DND-41 (cell line): ENCODE data around the gene CYP4F3.

Experiments
- ATAC-seq: fragments of 200-7000 bp; cut with Tn5 transposase; 3 replicates; pipeline ENCODE4 v1.9.1; 2021; ENCODE audit warnings: low read depth; ENCODE audit not compliant: insufficient read depth
- DNase-seq: peaks from one replicate; pipeline ENCODE4 v3.0.0-alpha.2; 2020
- H2AFZ ChIP-seq: 2 replicates; pipeline ENCODE4 v1.6.0; 2012; ENCODE audit warnings: low read depth, low read length
- H3K27ac ChIP-seq: 2 replicates; pipeline ENCODE4 v1.5.1; 2012; ENCODE audit warnings: low read length, inconsistent platforms
- H3K27me3 ChIP-seq: fragments of 200-600 bp; sonication (generic); 2 replicates; pipeline ENCODE4 v1.6.0; 2012; ENCODE audit warnings: low read length, mild to moderate bottlenecking, inconsistent platforms; ENCODE audit not compliant: insufficient read depth, poor library complexity
- H3K36me3 ChIP-seq: 2 replicates; pipeline ENCODE4 v1.5.1; 2012; ENCODE audit warnings: low read length, inconsistent platforms; ENCODE audit not compliant: insufficient read depth
- H3K4me1 ChIP-seq: 2 replicates; pipeline ENCODE4 v1.5.1; 2012; ENCODE audit warnings: mild to moderate bottlenecking, low read length; ENCODE audit not compliant: insufficient read depth
- H3K4me2 ChIP-seq: 2 replicates; pipeline ENCODE4 v1.6.0; 2012; ENCODE audit warnings: mild to moderate bottlenecking, moderate library complexity, low read length, inconsistent platforms; ENCODE audit not compliant: insufficient read depth
- H3K4me3 ChIP-seq, 2 experiments: fragments of 200-600 bp in 1 of 2; shearing (Covaris generic) in 1 of 2; 2 replicates each; pipeline ENCODE4 v1.5.1; 2012 to 2016; ENCODE audit warnings: inconsistent platforms in 2 of 2, low read length in 2 of 2, mild to moderate bottlenecking in 2 of 2, low read depth in 1 of 2, moderate library complexity in 1 of 2
- H3K79me2 ChIP-seq: 2 replicates; pipeline ENCODE4 v1.6.0; 2012; ENCODE audit warnings: low read length, inconsistent platforms; ENCODE audit not compliant: insufficient read depth
- H3K9ac ChIP-seq: 2 replicates; pipeline ENCODE4 v1.6.0; 2012; ENCODE audit warnings: low read depth, mild to moderate bottlenecking, inconsistent platforms, low read length, moderate library complexity
- H3K9me3 ChIP-seq: 2 replicates; pipeline ENCODE4 v1.5.1; 2012; ENCODE audit warnings: low read length, moderate library complexity, mild to moderate bottlenecking, inconsistent platforms; ENCODE audit not compliant: insufficient read depth, severe bottlenecking
- H4K20me1 ChIP-seq: 2 replicates; pipeline ENCODE4 v1.6.0; 2012; ENCODE audit warnings: low read length; ENCODE audit not compliant: insufficient read depth
- EZH2 ChIP-seq: IDR thresholded peaks from 3 replicates; pipeline ENCODE4 v1.6.1; 2012; ENCODE audit warnings: borderline replicate concordance, low read depth, mild to moderate bottlenecking, moderate library complexity, low read length, inconsistent platforms; ENCODE audit not compliant: severe bottlenecking
- TF ChIP-seq, protein P1 (sequence below): IDR thresholded peaks from 2 replicates; pipeline ENCODE4 v1.5.1; 2012; ENCODE audit warnings: borderline replicate concordance, low read length, moderate library complexity, mild to moderate bottlenecking; ENCODE audit not compliant: poor library complexity, severe bottlenecking; ENCODE audit errors: extremely low read depth

Gene CYP4F3

DNA sequence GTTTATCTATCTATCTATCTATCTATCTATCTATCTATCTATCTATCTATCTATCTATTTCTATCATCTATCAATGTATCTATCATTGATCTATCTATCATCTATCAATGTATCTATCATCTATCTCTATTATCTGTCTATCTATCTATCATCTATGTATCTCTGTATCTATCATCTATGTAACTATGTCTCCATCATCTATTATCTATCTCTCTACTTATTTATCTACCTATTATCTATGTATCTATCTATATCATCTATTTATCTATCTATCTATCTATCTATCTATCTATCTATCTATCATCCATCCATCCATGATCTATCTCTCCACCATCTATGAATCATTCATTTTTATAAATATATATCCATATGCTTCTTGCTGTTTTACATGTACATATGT lies 15.8 kb downstream of the CYP4F3 start:
- Histone ChIP-seq H3K4me1 (no peaks in the 10 kb centered on the region), H2AFZ (no peak overlapping the region), H3K27me3 (no peaks in the 10 kb centered on the region), H4K20me1 (no peaks in the 10 kb centered on the region), H3K4me2 (no peak overlapping the region), H3K9me3 (no peaks in the 10 kb centered on the region), H3K36me3 (no peaks in the 10 kb centered on the region), H3K9ac (no peak overlapping the region), H3K27ac (no peak overlapping the region), H3K4me3 (no peak overlapping the region), H3K79me2 (no peaks in the 10 kb centered on the region)
- no peak for TF ChIP-seq EZH2
- TF ChIP-seq, protein P1, sequence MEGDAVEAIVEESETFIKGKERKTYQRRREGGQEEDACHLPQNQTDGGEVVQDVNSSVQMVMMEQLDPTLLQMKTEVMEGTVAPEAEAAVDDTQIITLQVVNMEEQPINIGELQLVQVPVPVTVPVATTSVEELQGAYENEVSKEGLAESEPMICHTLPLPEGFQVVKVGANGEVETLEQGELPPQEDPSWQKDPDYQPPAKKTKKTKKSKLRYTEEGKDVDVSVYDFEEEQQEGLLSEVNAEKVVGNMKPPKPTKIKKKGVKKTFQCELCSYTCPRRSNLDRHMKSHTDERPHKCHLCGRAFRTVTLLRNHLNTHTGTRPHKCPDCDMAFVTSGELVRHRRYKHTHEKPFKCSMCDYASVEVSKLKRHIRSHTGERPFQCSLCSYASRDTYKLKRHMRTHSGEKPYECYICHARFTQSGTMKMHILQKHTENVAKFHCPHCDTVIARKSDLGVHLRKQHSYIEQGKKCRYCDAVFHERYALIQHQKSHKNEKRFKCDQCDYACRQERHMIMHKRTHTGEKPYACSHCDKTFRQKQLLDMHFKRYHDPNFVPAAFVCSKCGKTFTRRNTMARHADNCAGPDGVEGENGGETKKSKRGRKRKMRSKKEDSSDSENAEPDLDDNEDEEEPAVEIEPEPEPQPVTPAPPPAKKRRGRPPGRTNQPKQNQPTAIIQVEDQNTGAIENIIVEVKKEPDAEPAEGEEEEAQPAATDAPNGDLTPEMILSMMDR = no peak
- DNase-seq (no peak), ATAC-seq (no peak)

DNA sequence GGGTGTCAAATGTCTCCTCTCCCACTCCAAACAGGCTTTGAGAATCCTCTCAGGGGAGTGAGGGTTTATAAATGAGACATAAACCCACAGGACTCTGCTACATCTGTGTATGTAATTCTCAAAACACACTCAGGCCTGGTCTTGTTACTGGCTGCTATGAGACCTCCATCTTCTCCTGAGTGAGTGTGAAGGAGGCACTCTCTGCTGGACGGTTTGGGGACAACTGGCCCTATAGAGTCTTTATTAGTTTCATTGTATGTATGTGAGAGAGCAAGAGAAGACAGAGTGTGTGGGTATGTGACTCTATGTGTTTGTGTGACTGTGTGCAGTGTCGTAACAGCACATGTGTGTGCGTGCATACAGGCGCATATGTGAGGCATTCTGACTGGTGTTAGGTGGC lies 22.6 kb downstream of the CYP4F3 start:
- no peak overlapping the region for H3K9ac ChIP-seq
- ATAC-seq (no peak), DNase-seq (no peak)
- no peak for TF ChIP-seq EZH2
- TF ChIP-seq, protein P1 = no peak
- H2AFZ ChIP-seq = no peak overlapping the region
- no peaks in the 10 kb centered on the region for H3K4me1 ChIP-seq
- H3K27me3 ChIP-seq = no peaks in the 10 kb centered on the region
- H3K27ac ChIP-seq = no peak overlapping the region
- H3K4me2 ChIP-seq = no peak overlapping the region
- H3K36me3 ChIP-seq = no peaks in the 10 kb centered on the region
- H3K79me2 ChIP-seq = no peaks in the 10 kb centered on the region
- H3K9me3 ChIP-seq = no peaks in the 10 kb centered on the region
- no peak overlapping the region for H3K4me3 ChIP-seq
- no peaks in the 10 kb centered on the region for H4K20me1 ChIP-seq

DNA sequence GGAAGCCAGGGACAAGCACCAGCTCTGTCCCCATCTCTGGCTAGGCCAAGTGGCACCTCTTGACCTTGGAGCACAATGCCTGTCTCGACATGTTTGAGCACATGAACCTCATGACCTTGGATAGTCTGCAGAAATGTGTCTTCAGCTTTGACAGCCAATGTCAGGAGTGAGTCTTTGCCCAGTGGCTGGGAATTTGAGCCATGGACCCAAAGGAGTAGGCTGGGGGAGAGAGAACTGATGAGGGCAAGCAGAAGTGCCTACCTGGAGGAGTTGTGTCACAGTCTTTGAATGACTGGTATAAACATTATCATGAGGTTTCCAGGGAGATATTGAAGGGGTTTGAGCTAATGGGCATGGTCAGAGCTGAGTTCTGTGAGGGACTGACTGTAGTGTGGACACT lies 25.5 kb downstream of the CYP4F3 start:
- ATAC-seq (no peak), DNase-seq (no peak)
- H3K36me3 ChIP-seq = no peaks in the 10 kb centered on the region
- H3K4me3 ChIP-seq = no peak overlapping the region
- H4K20me1 ChIP-seq = no peaks in the 10 kb centered on the region
- H3K9ac ChIP-seq = no peak overlapping the region
- H3K79me2 ChIP-seq = no peaks in the 10 kb centered on the region
- no peaks in the 10 kb centered on the region for H3K4me1 ChIP-seq
- H2AFZ ChIP-seq = no peak overlapping the region
- H3K9me3 ChIP-seq = no peaks in the 10 kb centered on the region
- no peak overlapping the region for H3K4me2 ChIP-seq
- no peak overlapping the region for H3K27ac ChIP-seq
- H3K27me3 ChIP-seq = no peaks in the 10 kb centered on the region
- TF ChIP-seq, protein P1 = no peak
- no peak for TF ChIP-seq EZH2

DNA sequence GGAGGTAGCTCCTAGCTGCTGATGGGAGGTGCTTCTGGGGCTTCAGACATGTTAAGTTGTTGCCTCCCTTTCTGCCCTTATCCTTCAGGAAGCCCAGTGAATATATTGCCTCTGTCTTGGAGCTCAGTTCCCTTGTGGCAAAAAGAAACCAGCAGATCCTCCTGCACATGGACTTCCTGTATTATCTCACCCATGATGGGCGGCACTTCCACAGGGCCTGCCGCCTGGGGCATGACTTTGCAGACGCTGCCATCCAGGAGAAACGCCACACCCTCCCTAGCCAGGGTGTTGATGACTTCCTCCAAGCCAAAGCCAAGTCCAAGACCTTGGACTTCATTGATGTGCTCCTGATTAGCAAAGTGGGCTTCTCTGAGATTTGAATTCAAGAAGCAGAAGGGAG lies 26.2 kb downstream of the CYP4F3 start:
- TF ChIP-seq, protein P1 = no peak
- TF ChIP-seq EZH2 = no peak
- no peak overlapping the region for H3K4me3 ChIP-seq
- ATAC-seq (no peak), DNase-seq (no peak)
- no peaks in the 10 kb centered on the region for H3K36me3 ChIP-seq
- H3K79me2 ChIP-seq = no peaks in the 10 kb centered on the region
- H3K9ac ChIP-seq = no peak overlapping the region
- H3K4me1 ChIP-seq = no peaks in the 10 kb centered on the region
- H3K27me3 ChIP-seq = no peaks in the 10 kb centered on the region
- no peaks in the 10 kb centered on the region for H4K20me1 ChIP-seq
- H2AFZ ChIP-seq = no peak overlapping the region
- H3K9me3 ChIP-seq = no peaks in the 10 kb centered on the region
- no peak overlapping the region for H3K27ac ChIP-seq
- H3K4me2 ChIP-seq = no peak overlapping the region
